Measurements from ENCODE around the gene TRAF2.
A peak's percentile ranks its signal among the peaks of the same experiment; 100 is the strongest.
"Not testable (repeated sequence)": the region's sequence is repeated elsewhere in the genome, so short reads cannot be mapped to it uniquely, and the experiment has no call there.

TRAF2 gene, protein sequence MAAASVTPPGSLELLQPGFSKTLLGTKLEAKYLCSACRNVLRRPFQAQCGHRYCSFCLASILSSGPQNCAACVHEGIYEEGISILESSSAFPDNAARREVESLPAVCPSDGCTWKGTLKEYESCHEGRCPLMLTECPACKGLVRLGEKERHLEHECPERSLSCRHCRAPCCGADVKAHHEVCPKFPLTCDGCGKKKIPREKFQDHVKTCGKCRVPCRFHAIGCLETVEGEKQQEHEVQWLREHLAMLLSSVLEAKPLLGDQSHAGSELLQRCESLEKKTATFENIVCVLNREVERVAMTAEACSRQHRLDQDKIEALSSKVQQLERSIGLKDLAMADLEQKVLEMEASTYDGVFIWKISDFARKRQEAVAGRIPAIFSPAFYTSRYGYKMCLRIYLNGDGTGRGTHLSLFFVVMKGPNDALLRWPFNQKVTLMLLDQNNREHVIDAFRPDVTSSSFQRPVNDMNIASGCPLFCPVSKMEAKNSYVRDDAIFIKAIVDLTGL

DNA sequence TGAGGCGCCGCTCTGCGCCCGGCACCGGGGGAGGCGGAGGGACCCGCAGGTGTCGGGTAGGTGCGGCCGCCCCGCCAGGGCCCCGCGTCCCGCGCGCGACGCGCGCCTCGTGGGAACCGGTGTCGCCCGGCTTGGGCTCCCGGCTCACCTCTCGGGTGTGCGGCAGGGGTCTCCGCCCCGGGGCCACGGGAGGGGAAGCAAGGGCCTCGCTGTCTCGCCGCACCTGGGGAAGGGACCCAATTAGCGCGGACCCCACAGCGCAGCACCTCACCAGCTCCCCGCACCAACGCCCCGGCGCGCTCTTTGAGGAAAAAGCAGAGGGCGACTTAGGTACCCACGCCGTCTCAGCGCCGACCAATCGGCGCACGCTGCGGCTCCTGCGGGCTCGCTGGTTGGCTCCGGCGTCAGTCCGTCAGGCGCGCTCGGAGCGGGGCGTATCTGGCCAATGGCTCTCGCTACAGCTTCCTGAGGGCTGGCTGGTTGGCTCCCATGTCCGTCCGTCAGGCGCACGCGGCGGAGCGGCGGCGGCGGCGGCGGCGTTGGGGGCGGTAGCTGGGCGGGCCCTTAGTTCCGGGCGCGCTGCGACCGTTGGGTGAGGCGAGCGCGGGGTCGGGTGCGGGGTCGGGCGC, at the start of gene TRAF2:
Gene TRAF2, plus strand, starts transcription at position 567 of the 629 bp plus-strand sequence. CDS start 12,225 bp downstream, outside the sequence.
- no peak for TF ChIP-seq EZH2 (IDR thresholded peaks at IDR 0.05)
- peak; percentile 92 for TF ChIP-seq POLR2AphosphoS5 (IDR thresholded peaks at IDR 0.05; ENCODE audit: borderline replicate concordance, low read depth, low read length)
- H3K9ac ChIP-seq (ENCODE audit: insufficient read length), result peak within 1 kb of the TSS; percentile 89
- no peaks in the 10 kb centered on the region for H3K9me3 ChIP-seq (ENCODE audit: low read depth, low read length)
- H3K4me3 ChIP-seq, result peak within 1 kb of the TSS; percentile 94
- DNase-seq (ENCODE audit: low read depth, low spot score), result peak; percentile 91
- H3K27ac ChIP-seq, result peak within 1 kb of the TSS; percentile 54; the same call in 1 of the 2 replicates
- peaks cover 7% of the 10 kb centered on the region; the same call in 1 of the 2 replicates for H3K36me3 ChIP-seq (ENCODE audit: insufficient read depth, low read length)

DNA sequence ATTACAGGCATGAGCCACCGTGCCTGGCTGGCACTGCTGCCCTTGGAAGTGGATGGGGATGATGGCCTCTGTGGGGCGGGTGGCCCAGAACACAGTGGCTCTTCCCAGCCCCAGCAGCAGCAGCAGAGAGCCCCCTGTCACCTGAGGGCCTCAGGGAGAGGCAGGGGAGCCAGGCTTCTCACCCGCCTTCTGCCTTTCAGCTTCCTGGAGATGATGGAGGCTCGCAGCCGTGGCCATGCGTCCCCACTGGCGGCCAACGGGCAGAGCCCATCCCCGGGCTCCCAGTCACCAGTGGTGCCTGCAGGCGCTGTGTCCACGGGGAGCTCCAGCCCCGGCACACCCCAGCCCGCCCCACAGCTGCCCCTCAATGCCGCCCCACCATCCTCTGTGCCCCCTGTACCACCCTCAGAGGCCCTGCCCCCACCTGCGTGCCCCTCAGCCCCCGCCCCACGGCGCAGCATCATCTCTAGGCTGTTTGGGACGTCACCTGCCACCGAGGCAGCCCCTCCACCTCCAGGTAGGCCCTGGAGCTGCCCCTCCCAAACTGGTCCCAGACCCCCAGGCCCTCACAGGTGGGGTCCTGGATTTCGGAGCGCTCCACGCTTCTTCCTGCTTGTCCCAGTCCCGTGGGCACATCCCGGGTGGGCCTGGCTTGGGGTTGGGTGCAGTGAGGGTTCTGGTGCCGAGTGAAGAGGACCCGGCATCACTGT, 49.0 kb upstream of the TRAF2 start:
- H3K9me3 ChIP-seq (ENCODE audit: low read depth, low read length), result no peaks in the 10 kb centered on the region
- TF ChIP-seq POLR2AphosphoS5 (IDR thresholded peaks at IDR 0.05; ENCODE audit: borderline replicate concordance, low read depth, low read length), result no peak
- TF ChIP-seq EZH2 (IDR thresholded peaks at IDR 0.05), result no peak
- TF ChIP-seq FOXP2 (optimal IDR thresholded peaks at IDR 0.05; ENCODE audit: control extremely low read depth, extremely low read length, insufficient read depth), result no peak
- no peak overlapping the region for H3K4me3 ChIP-seq
- no peak overlapping the region for H3K9ac ChIP-seq (ENCODE audit: insufficient read length)
- no peak for DNase-seq (ENCODE audit: low read depth, low spot score)
- no peak overlapping the region for H3K27ac ChIP-seq
- H3K36me3 ChIP-seq (ENCODE audit: insufficient read depth, low read length), result peaks cover 3% of the 10 kb centered on the region; the same call in 1 of the 2 replicates

DNA sequence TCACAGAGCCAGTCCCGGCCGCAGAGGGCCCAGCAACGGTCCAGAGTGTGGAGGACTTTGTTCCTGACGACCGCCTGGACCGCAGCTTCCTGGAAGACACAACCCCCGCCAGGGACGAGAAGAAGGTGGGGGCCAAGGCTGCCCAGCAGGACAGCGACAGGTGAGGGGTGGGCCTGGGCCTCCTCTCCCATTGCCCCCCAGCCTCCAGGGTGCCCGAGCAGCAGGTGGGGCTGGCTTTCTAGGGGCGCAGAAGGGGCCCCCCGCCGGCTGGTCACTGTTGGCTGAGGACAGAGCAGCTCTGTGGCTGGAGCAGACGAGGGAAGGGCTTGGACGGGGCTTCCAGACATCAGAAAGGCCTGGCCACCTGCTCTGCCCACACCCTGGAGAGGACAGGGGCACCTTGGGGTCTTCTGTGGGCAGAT, 48.4 kb upstream of the TRAF2 start:
- not testable (repeated sequence) for H3K9me3 ChIP-seq (ENCODE audit: low read depth, low read length); H3K4me3 ChIP-seq; DNase-seq (ENCODE audit: low read depth, low spot score); H3K36me3 ChIP-seq (ENCODE audit: insufficient read depth, low read length); H3K27ac ChIP-seq; H3K9ac ChIP-seq (ENCODE audit: insufficient read length)
- peak; percentile 7; the same call in 1 of the 2 replicates for TF ChIP-seq POLR2AphosphoS5 (IDR thresholded peaks at IDR 0.05; ENCODE audit: borderline replicate concordance, low read depth, low read length)

DNA sequence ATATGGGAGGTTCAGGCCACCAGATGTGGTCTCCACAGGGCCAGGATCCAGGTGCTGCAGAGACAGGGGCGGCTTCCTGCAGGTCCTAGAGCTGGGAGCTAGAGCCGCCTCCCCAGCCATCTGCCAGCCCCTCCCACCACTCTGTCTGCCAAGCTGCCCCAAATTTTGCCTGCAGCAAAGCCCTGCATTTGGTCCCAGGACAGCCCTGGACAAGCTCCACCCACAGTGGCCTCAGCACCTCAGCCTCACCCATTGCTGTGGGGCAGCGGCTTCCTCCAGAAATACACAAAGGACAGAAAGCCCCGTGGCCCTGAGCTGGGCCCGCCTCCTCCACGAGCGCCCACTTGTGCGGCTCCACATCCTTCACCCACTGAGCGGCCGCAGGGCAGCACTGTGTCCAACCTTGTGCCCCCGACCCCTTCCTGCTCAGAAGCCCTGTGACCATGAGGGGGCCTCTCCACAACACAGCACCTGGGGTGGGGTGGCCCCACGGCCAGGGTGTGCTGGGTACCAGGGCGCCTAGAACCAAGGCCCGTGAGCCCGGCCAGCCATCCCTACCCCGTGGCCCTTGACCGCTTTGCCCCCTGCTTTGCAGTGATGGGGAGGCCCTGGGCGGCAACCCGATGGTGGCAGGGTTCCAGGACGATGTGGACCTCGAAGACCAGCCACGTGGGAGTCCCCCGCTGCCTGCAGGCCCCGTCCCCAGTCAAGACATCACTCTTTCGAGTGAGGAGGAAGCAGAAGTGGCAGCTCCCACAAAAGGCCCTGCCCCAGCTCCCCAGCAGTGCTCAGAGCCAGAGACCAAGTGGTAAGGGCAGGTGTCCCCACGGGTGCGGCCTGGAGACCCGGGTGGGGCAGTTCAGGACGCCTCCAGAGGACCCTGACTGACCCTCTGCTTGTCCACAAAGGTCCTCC, 47.7 kb upstream of the TRAF2 start:
- no peaks in the 10 kb centered on the region; the same call in 1 of the 2 replicates for H3K36me3 ChIP-seq (ENCODE audit: insufficient read depth, low read length)
- no peak overlapping the region for H3K4me3 ChIP-seq
- TF ChIP-seq POLR2AphosphoS5 (IDR thresholded peaks at IDR 0.05; ENCODE audit: borderline replicate concordance, low read depth, low read length) (no peak), FOXP2 (optimal IDR thresholded peaks at IDR 0.05; ENCODE audit: control extremely low read depth, extremely low read length, insufficient read depth) (no peak), EZH2 (IDR thresholded peaks at IDR 0.05) (no peak)
- no peak for DNase-seq (ENCODE audit: low read depth, low spot score)
- H3K9me3 ChIP-seq (ENCODE audit: low read depth, low read length), result no peaks in the 10 kb centered on the region
- no peak overlapping the region for H3K9ac ChIP-seq (ENCODE audit: insufficient read length)
- no peak overlapping the region for H3K27ac ChIP-seq

DNA sequence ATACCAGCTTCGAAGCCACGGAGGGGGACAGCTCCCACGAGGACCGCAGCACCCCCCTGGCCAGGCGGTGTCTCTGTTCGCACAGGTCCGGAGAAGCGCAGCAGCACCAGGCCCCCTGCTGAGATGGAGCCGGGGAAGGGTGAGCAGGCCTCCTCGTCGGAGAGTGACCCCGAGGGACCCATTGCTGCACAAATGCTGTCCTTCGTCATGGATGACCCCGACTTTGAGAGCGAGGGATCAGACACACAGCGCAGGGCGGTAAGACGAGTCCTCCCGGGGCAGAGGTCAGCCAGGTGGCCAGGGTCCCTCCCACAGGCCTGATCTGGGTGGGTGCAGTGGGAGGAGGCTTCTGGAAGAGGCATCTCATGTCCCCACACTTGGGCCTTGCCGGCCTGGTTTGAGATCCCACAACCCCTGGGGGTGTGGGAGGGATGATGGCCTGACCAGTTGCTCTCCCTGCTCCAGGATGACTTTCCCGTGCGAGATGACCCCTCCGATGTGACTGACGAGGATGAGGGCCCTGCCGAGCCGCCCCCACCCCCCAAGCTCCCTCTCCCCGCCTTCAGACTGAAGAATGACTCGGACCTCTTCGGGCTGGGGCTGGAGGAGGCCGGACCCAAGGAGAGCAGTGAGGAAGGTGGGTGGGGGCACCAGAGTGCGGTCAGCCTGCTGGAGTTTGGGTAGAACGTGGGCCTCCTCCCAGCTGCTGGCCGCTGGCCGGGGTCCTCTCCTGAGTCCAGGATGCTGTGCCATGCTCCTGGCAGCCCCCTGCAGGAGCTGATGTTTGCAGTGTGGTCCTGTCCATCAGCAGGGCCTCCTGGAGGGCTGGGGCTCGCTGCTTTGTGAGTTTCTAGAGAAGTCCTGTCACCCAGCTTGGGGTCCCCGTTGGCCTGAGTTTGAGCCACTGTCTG, 46.8 kb upstream of the TRAF2 start:
- Histone ChIP-seq H3K27ac (peak overlapping the region; percentile 79; the same call in 1 of the 2 replicates), H3K9me3 (ENCODE audit: low read depth, low read length) (no peaks in the 10 kb centered on the region), H3K36me3 (ENCODE audit: insufficient read depth, low read length) (no peaks in the 10 kb centered on the region; the same call in 1 of the 2 replicates), H3K4me3 (no peak overlapping the region), H3K9ac (ENCODE audit: insufficient read length) (no peak overlapping the region)
- TF ChIP-seq FOXP2 (optimal IDR thresholded peaks at IDR 0.05; ENCODE audit: control extremely low read depth, extremely low read length, insufficient read depth) (no peak), POLR2AphosphoS5 (IDR thresholded peaks at IDR 0.05; ENCODE audit: borderline replicate concordance, low read depth, low read length) (no peak), EZH2 (IDR thresholded peaks at IDR 0.05) (no peak)
- DNase-seq (ENCODE audit: low read depth, low spot score), result no peak

DNA sequence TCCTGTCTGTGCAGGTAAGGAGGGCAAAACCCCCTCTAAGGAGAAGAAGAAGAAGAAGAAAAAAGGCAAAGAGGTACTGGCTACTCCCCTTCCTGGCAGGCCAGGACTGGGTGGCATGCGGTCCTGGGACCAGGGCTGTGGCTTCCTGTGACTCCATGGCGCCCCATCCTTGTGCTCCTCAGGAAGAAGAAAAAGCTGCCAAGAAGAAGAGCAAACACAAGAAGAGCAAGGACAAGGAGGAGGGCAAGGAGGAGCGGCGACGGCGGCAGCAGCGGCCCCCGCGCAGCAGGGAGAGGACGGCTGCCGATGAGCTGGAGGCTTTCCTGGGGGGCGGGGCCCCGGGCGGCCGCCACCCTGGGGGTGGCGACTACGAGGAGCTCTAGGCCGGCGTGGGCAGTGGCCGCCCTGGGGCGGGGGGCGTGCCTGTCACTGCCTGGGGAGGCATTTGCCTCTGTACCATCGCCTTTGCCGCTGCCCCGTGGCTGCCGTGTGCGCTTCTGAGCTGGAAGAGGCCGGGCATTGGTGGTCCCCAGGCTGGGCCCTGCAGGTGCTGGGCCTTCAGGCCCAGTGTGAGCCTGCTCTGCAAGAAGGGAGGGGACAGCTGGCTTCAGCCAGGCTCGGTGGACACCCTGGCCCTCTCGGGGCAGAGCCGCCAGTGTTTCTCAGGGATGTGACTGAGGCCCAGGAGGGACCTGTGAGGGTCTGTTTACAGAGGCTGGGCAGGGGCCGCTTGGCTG, 46.0 kb upstream of the TRAF2 start:
- H3K9me3 ChIP-seq (ENCODE audit: low read depth, low read length), result no peaks in the 10 kb centered on the region
- H3K4me3 ChIP-seq, result no peak overlapping the region
- no peaks in the 10 kb centered on the region; the same call in 1 of the 2 replicates for H3K36me3 ChIP-seq (ENCODE audit: insufficient read depth, low read length)
- peak overlapping the region; percentile 79 for H3K27ac ChIP-seq
- TF ChIP-seq FOXP2 (optimal IDR thresholded peaks at IDR 0.05; ENCODE audit: control extremely low read depth, extremely low read length, insufficient read depth), result no peak
- TF ChIP-seq EZH2 (IDR thresholded peaks at IDR 0.05), result no peak
- TF ChIP-seq POLR2AphosphoS5 (IDR thresholded peaks at IDR 0.05; ENCODE audit: borderline replicate concordance, low read depth, low read length), result no peak; the same call in none of the 2 replicates
- DNase-seq (ENCODE audit: low read depth, low spot score), result no peak
- no peak overlapping the region for H3K9ac ChIP-seq (ENCODE audit: insufficient read length)

Data from SK-N-MC (cell line).